CD8-positive, alpha-beta memory T cell (primary cell): Measurements from ENCODE around the gene NAA30. TPM values are rescaled to one million over a fixed set of nuclear protein-coding genes. Genes with fewer than 3 reads are reported as not detected.
"Not testable (repeated sequence)": the region's sequence is repeated elsewhere in the genome, so short reads cannot be mapped to it uniquely, and the experiment has no call there.

ENCODE experiments used
- CTCF ChIA-PET: fragments of 350-600 bp; sonication (Branson Sonifier 250); formaldehyde crosslinking; loops from one replicate; lab custom pipeline; 2021; ENCODE audit warnings: antibody characterized with exemption; lab: Charles Lee
- POLR2A ChIA-PET: fragments of 350-600 bp; sonication (Branson Sonifier 250); formaldehyde crosslinking; loops from one replicate; lab custom pipeline; 2021; ENCODE audit warnings: antibody characterized with exemption; lab: Charles Lee
- DNase-seq, 5 donors: peaks; one replicate each; pipeline versions ENCODE4 v3.0.0 to v3.0.0-alpha.2; 2020 to 2022; ENCODE audit warnings: mixed read lengths in 1 of 5
- H3K27ac ChIP-seq: one replicate; pipeline ENCODE4 v1.7.0; 2013; ENCODE audit warnings: low read depth, mild to moderate bottlenecking, low read length, moderate library complexity
- H3K27me3 ChIP-seq: 2 replicates; pipeline ENCODE4 v1.7.0; 2013; ENCODE audit warnings: low read length, mild to moderate bottlenecking; ENCODE audit not compliant: insufficient read depth, poor library complexity, severe bottlenecking
- H3K36me3 ChIP-seq: 2 replicates; pipeline ENCODE4 v1.7.0; 2013; ENCODE audit warnings: mild to moderate bottlenecking, low read length, moderate library complexity; ENCODE audit not compliant: insufficient read depth
- H3K4me1 ChIP-seq: 2 replicates; pipeline ENCODE4 v1.7.0; 2013; ENCODE audit warnings: mild to moderate bottlenecking, low read length, moderate library complexity; ENCODE audit not compliant: insufficient read depth
- H3K4me3 ChIP-seq: 2 replicates; pipeline ENCODE4 v1.7.0; 2013; ENCODE audit warnings: mild to moderate bottlenecking, low read length
- H3K9me3 ChIP-seq: 2 replicates; pipeline ENCODE4 v1.7.0; 2013; ENCODE audit warnings: mild to moderate bottlenecking, low read length
- H3K27ac Mint-ChIP-seq, 8 donors: one replicate each; pipeline ENCODE4 v1.8.0; 2020 to 2021; ENCODE audit warnings: mixed read lengths in 8 of 8, mild to moderate bottlenecking in 6 of 8, inconsistent platforms in 3 of 8, moderate library complexity in 3 of 8
- H3K27me3 Mint-ChIP-seq, 2 donors: one replicate each; pipeline ENCODE4 v1.8.0; 2020 to 2021; ENCODE audit warnings: mixed read lengths in 2 of 2, mild to moderate bottlenecking in 1 of 2, moderate library complexity in 1 of 2
- H3K36me3 Mint-ChIP-seq, 3 donors: one replicate each; pipeline ENCODE4 v1.8.0; 2020 to 2021; ENCODE audit warnings: mixed read lengths in 3 of 3, inconsistent platforms in 1 of 3, mild to moderate bottlenecking in 1 of 3
- H3K4me1 Mint-ChIP-seq, 3 donors: one replicate each; pipeline ENCODE4 v1.8.0; 2020 to 2021; ENCODE audit warnings: mixed read lengths in 3 of 3, inconsistent platforms in 1 of 3, mild to moderate bottlenecking in 1 of 3
- H3K4me3 Mint-ChIP-seq, 7 donors: one replicate each; pipeline ENCODE4 v1.8.0; 2020 to 2021; ENCODE audit warnings: mixed read lengths in 7 of 7, mild to moderate bottlenecking in 6 of 7, moderate library complexity in 4 of 7, inconsistent platforms in 2 of 7
- H3K9me3 Mint-ChIP-seq, 5 donors: one replicate each; pipeline ENCODE4 v1.8.0; 2020 to 2022; ENCODE audit warnings: mixed read lengths in 5 of 5, mild to moderate bottlenecking in 3 of 5, moderate library complexity in 2 of 5, inconsistent platforms in 1 of 5
- polyA plus RNA-seq: library from polyadenylated mRNA; unstranded; fragments of 300-500 nt; fragmentation: Illumina TruSeq; gene quantifications from one replicate; pipeline ENCODE4 v1.2.3, GENCODE V29; 2021
- total RNA-seq, 2 experiments: library from RNA; stranded (reverse); gene quantifications; one replicate each; pipeline ENCODE4 v1.2.3, GENCODE V29; 2021

The NAA30 gene
- total and polyA plus RNA-seq, 3 experiments from 2014 or later: 11.4 to 25.1 (median 24.0) TPM

GRCh38 chr14:57364659-57365450, 25.5 kb upstream of the NAA30 start:
- no peak overlapping the region for H3K27ac Mint-ChIP-seq
- H3K4me3 Mint-ChIP-seq: no peak overlapping the region
- peaks cover 32 to 44% of the 10 kb centered on the region in 2 donors for H3K27me3 Mint-ChIP-seq
- H3K4me3 ChIP-seq: no peak overlapping the region
- H3K27ac ChIP-seq: no peak overlapping the region
- CTCF ChIA-PET: interaction anchor here (0.7 to 1.4 kb wide), 2 partner anchors 25 to 45 kb away, joined by 3 to 5 read pairs; partner anchors contain the start of gene NAA30
- POLR2A ChIA-PET: no interaction called here
- H3K9me3 ChIP-seq: no peaks in the 10 kb centered on the region
- no peak for DNase-seq
- H3K36me3 Mint-ChIP-seq: no peaks in the 10 kb centered on the region
- H3K27me3 ChIP-seq: no peaks in the 10 kb centered on the region
- no peaks in the 10 kb centered on the region for H3K36me3 ChIP-seq
- no peaks in the 10 kb centered on the region for H3K4me1 ChIP-seq
- H3K9me3 Mint-ChIP-seq: peaks cover 0 to 3% (median 0%) of the 10 kb centered on the region in 5 donors
- no peaks in the 10 kb centered on the region for H3K4me1 Mint-ChIP-seq

DNA sequence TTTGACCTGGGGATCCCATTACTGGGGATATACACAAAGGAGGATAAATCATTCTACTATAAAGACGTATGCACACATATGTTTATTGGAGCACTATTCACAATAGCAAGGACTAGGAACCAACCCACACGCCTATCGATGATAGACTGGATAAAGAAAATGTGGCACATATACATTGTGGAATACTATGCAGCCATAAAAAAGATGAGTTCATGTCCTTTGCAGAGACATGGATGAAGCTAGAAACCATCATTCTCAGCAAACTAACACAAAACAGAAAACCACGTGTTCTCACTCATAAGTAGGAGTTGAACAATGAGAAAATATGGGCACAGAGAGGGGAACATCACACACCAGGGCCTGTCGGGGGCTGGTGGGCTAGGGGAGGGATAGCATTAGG, 20.2 kb upstream of the NAA30 start:
- H3K27ac ChIP-seq, H3K9me3 Mint-ChIP-seq, H3K9me3 ChIP-seq, CTCF ChIA-PET, DNase-seq, H3K27ac Mint-ChIP-seq, H3K4me1 ChIP-seq, POLR2A ChIA-PET, H3K4me1 Mint-ChIP-seq, H3K36me3 ChIP-seq, H3K4me3 Mint-ChIP-seq, H3K36me3 Mint-ChIP-seq, H3K4me3 ChIP-seq, H3K27me3 ChIP-seq: not testable (repeated sequence)
- peaks cover 18 to 35% of the 10 kb centered on the region in 2 donors for H3K27me3 Mint-ChIP-seq

DNA sequence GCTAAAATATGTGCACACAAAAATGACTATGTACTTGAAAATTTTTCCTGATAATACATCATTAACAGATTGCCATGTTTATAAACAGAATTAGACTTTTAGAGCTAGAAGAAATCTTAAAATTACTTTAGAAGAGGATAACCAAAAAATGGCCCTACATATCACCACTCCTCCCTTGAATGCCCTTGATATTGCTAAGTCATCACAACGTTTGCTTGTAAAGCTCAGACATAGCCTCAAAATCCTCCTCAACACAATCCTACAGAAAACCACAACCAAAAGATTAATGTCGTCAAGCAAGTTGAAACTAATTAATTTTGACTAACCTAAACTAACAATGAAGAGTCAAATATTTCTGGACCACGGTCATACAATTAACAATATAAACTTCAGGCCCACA, 19.4 kb upstream of the NAA30 start:
- H3K27ac ChIP-seq: no peak overlapping the region
- no peak for DNase-seq
- Mint-ChIP-seq H3K9me3 (peaks cover 0 to 3% (median 0%) of the 10 kb centered on the region in 5 donors), H3K27me3 (peaks cover 11 to 31% of the 10 kb centered on the region in 2 donors), H3K4me1 (no peaks in the 10 kb centered on the region), H3K27ac (no peak overlapping the region), H3K4me3 (no peak overlapping the region), H3K36me3 (no peaks in the 10 kb centered on the region)
- H3K27me3 ChIP-seq: no peaks in the 10 kb centered on the region
- no peak overlapping the region for H3K4me3 ChIP-seq
- no peaks in the 10 kb centered on the region for H3K4me1 ChIP-seq
- ChIA-PET CTCF (no interaction called here), POLR2A (no interaction called here)
- no peaks in the 10 kb centered on the region for H3K9me3 ChIP-seq
- no peaks in the 10 kb centered on the region for H3K36me3 ChIP-seq

- POLR2A ChIA-PET: no interaction called here
- H3K36me3 ChIP-seq: no peaks in the 10 kb centered on the region
- CTCF ChIA-PET: no interaction called here
- H3K4me3 ChIP-seq: no peak overlapping the region
- H3K27me3 ChIP-seq: no peaks in the 10 kb centered on the region
- H3K27me3 Mint-ChIP-seq: peaks cover 0 to 12% of the 10 kb centered on the region in 2 donors
- H3K4me1 ChIP-seq: no peaks in the 10 kb centered on the region
- no peaks in the 10 kb centered on the region for H3K36me3 Mint-ChIP-seq
- no peaks in the 10 kb centered on the region for H3K9me3 ChIP-seq
- no peaks in the 10 kb centered on the region for H3K9me3 Mint-ChIP-seq
- H3K4me1 Mint-ChIP-seq: no peaks in the 10 kb centered on the region
- DNase-seq: no peak
- H3K27ac ChIP-seq: no peak overlapping the region
- H3K4me3 Mint-ChIP-seq: no peak overlapping the region
- no peak overlapping the region for H3K27ac Mint-ChIP-seq
Observed at GRCh38 chr14:57375156-57375555, 15.2 kb upstream of the NAA30 start.

GRCh38 chr14:57378661-57379060, 11.7 kb upstream of the NAA30 start:
- DNase-seq: no peak
- H3K27ac ChIP-seq: no peak overlapping the region
- no peaks in the 10 kb centered on the region for H3K9me3 Mint-ChIP-seq
- POLR2A ChIA-PET: no interaction called here
- no peak overlapping the region for H3K27ac Mint-ChIP-seq
- no peaks in the 10 kb centered on the region for H3K4me1 ChIP-seq
- no peaks in the 10 kb centered on the region for H3K9me3 ChIP-seq
- CTCF ChIA-PET: no interaction called here
- H3K4me1 Mint-ChIP-seq: no peaks in the 10 kb centered on the region
- peaks cover 0 to 12% of the 10 kb centered on the region in 2 donors for H3K27me3 Mint-ChIP-seq
- no peaks in the 10 kb centered on the region for H3K27me3 ChIP-seq
- no peaks in the 10 kb centered on the region for H3K36me3 ChIP-seq
- no peak overlapping the region for H3K4me3 Mint-ChIP-seq
- no peaks in the 10 kb centered on the region for H3K36me3 Mint-ChIP-seq
- no peak overlapping the region for H3K4me3 ChIP-seq

GRCh38 chr14:57380935-57381334, 9.5 kb upstream of the NAA30 start:
- no peak overlapping the region for H3K27ac Mint-ChIP-seq
- H3K9me3 ChIP-seq: no peaks in the 10 kb centered on the region
- H3K27ac ChIP-seq: no peak overlapping the region
- H3K27me3 Mint-ChIP-seq: peaks cover 0 to 8% of the 10 kb centered on the region in 2 donors
- CTCF ChIA-PET: no interaction called here
- no peaks in the 10 kb centered on the region for H3K36me3 Mint-ChIP-seq
- no peaks in the 10 kb centered on the region for H3K4me1 ChIP-seq
- H3K4me3 ChIP-seq: no peak overlapping the region
- no peaks in the 10 kb centered on the region for H3K9me3 Mint-ChIP-seq
- H3K27me3 ChIP-seq: no peaks in the 10 kb centered on the region
- no peak for DNase-seq
- no peak overlapping the region for H3K4me3 Mint-ChIP-seq
- H3K36me3 ChIP-seq: no peaks in the 10 kb centered on the region
- no peaks in the 10 kb centered on the region for H3K4me1 Mint-ChIP-seq
- POLR2A ChIA-PET: interaction anchor here (0.9 kb wide), 1 partner anchor 9 kb away, joined by 3 read pairs; the partner anchor contains the start of gene NAA30

GRCh38 chr14:57382283-57382682, 8.1 kb upstream of the NAA30 start:
- Mint-ChIP-seq H3K27me3 (peaks cover 0 to 4% of the 10 kb centered on the region in 2 donors), H3K4me1 (no peaks in the 10 kb centered on the region), H3K4me3 (no peak overlapping the region), H3K9me3 (no peaks in the 10 kb centered on the region), H3K36me3 (no peaks in the 10 kb centered on the region), H3K27ac (no peak overlapping the region)
- DNase-seq: no peak
- no peaks in the 10 kb centered on the region for H3K27me3 ChIP-seq
- H3K27ac ChIP-seq: no peak overlapping the region
- H3K4me1 ChIP-seq: no peaks in the 10 kb centered on the region
- ChIA-PET POLR2A (no interaction called here), CTCF (no interaction called here)
- H3K36me3 ChIP-seq: no peaks in the 10 kb centered on the region
- no peaks in the 10 kb centered on the region for H3K9me3 ChIP-seq
- H3K4me3 ChIP-seq: no peak overlapping the region

DNA sequence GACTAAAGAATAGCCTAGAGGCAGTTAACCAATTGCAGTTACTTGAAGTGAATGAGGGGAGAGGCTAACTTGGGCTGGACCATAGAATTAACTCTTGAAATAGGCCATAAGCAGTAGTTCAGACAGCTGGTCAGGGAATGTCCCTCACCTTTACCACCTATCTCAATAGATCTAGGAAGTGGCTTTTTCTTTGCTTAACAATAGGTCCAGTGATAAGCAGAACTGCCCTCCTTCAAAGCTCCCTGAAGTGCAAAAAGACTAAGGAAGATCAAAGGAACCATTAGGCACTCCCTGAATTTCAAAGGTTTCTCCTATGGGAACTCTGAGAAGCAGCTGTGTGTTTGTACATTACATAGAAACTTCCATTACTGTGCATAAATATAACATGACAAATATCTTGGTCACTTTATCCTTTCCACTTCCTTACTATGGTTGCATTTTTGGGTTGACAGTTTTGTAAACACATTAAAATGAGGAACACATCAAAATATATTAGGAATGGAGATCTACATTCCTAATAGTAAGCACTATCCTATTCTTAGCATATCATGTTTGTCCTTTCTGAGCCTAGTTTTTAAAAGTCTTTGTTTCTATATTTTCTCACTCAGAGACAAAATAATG, 7.2 kb upstream of the NAA30 start:
- no peaks in the 10 kb centered on the region for H3K36me3 Mint-ChIP-seq
- no peaks in the 10 kb centered on the region for H3K4me1 Mint-ChIP-seq
- ChIA-PET POLR2A (no interaction called here), CTCF (no interaction called here)
- H3K36me3 ChIP-seq: no peaks in the 10 kb centered on the region
- no peak for DNase-seq
- no peak overlapping the region for H3K27ac Mint-ChIP-seq
- no peak overlapping the region for H3K27ac ChIP-seq
- no peaks in the 10 kb centered on the region for H3K4me1 ChIP-seq
- H3K9me3 ChIP-seq: no peaks in the 10 kb centered on the region
- H3K4me3 ChIP-seq: no peak overlapping the region
- peaks cover 0 to 4% of the 10 kb centered on the region in 2 donors for H3K27me3 Mint-ChIP-seq
- H3K27me3 ChIP-seq: no peaks in the 10 kb centered on the region
- H3K4me3 Mint-ChIP-seq: no peak overlapping the region
- H3K9me3 Mint-ChIP-seq: no peaks in the 10 kb centered on the region
